ENCODE data around the gene TM7SF3. TPM values are rescaled to one million over a fixed set of nuclear protein-coding genes. Genes with fewer than 3 reads are reported as not detected.
A peak's percentile ranks its signal among the peaks of the same experiment; 100 is the strongest.

Gene TM7SF3
- 78.1 and 80.0 TPM in 2 replicates for total RNA-seq (ENCODE audit: low replicate concordance)

- H3K4me1 Mint-ChIP-seq = peaks cover 16% of the 10 kb centered on the region
- H2AFZ ChIP-seq (replicated peaks) = peak within 1 kb of the TSS; percentile 85
- H3K9ac ChIP-seq = peak within 1 kb of the TSS; percentile 1
- H3K79me2 ChIP-seq (ENCODE audit: low read depth) = peaks cover 44% of the 10 kb centered on the region
- peaks cover 19% of the 10 kb centered on the region for H4K20me1 ChIP-seq (ENCODE audit: low read depth)
- H3K36me3 Mint-ChIP-seq = no peaks in the 10 kb centered on the region
- H3K4me3 ChIP-seq = peak within 1 kb of the TSS; percentile 74
- no peaks in the 10 kb centered on the region for H3K9me3 ChIP-seq (ENCODE audit: low read depth)
- no peaks in the 10 kb centered on the region for H3K36me3 ChIP-seq
- H3F3A ChIP-seq (ENCODE audit: low read depth) = peaks cover 7% of the 10 kb centered on the region
- H3K27me3 ChIP-seq = no peaks in the 10 kb centered on the region
- H3K4me1 ChIP-seq = peaks cover 25% of the 10 kb centered on the region
- DNase-seq (ENCODE audit: low spot score) = peak; percentile 96
- H3K4me3 Mint-ChIP-seq = peak within 1 kb of the TSS; percentile 98
- peak within 1 kb of the TSS; percentile 77 for H3K4me2 ChIP-seq
- peaks cover 2% of the 10 kb centered on the region for H3K27me3 Mint-ChIP-seq (ENCODE audit: insufficient read depth, low read depth)
- TF ChIP-seq EZH2phosphoT487 (IDR thresholded peaks at IDR 0.05) (no peak), CTCF (IDR thresholded peaks at IDR 0.05) (peak; percentile 93), EZH2 (IDR thresholded peaks at IDR 0.05) (no peak)
- no peaks in the 10 kb centered on the region for H3K9me3 Mint-ChIP-seq
- no peak within 1 kb of the TSS for H3K27ac ChIP-seq
- no peak within 1 kb of the TSS for H3K27ac Mint-ChIP-seq
These were observed at the start of gene TM7SF3 for GRCh38 chr12:27014085-27014858. TSS of gene TM7SF3 (minus strand) at chr12:27014384. CDS start at chr12:27014168, 216 bp downstream.

GRCh38 chr12:27063250-27063851 is 49.2 kb upstream of the TM7SF3 start:
- Mint-ChIP-seq H3K36me3 (no peaks in the 10 kb centered on the region), H3K4me3 (no peak overlapping the region)
- TF ChIP-seq CTCF (IDR thresholded peaks at IDR 0.05) (no peak), EZH2 (IDR thresholded peaks at IDR 0.05) (no peak), EZH2phosphoT487 (IDR thresholded peaks at IDR 0.05) (no peak)

GRCh38 chr12:27061317-27061716 is 47.1 kb upstream of the TM7SF3 start:
- Mint-ChIP-seq H3K4me1 (no peaks in the 10 kb centered on the region), H3K4me3 (no peak overlapping the region), H3K36me3 (no peaks in the 10 kb centered on the region), H3K9me3 (no peaks in the 10 kb centered on the region), H3K27me3 (ENCODE audit: insufficient read depth, low read depth) (no peaks in the 10 kb centered on the region), H3K27ac (no peak overlapping the region)
- H2AFZ ChIP-seq (replicated peaks) = no peak overlapping the region
- H3K4me1 ChIP-seq = no peaks in the 10 kb centered on the region
- no peaks in the 10 kb centered on the region for H4K20me1 ChIP-seq (ENCODE audit: low read depth)
- no peak overlapping the region for H3K4me2 ChIP-seq
- no peak overlapping the region for H3K4me3 ChIP-seq
- H3K9me3 ChIP-seq (ENCODE audit: low read depth) = no peaks in the 10 kb centered on the region
- no peak overlapping the region for H3K9ac ChIP-seq
- no peak overlapping the region for H3K27ac ChIP-seq
- no peaks in the 10 kb centered on the region for H3F3A ChIP-seq (ENCODE audit: low read depth)
- H3K27me3 ChIP-seq = no peaks in the 10 kb centered on the region
- no peaks in the 10 kb centered on the region for H3K79me2 ChIP-seq (ENCODE audit: low read depth)
- no peaks in the 10 kb centered on the region for H3K36me3 ChIP-seq
- TF ChIP-seq EZH2 (IDR thresholded peaks at IDR 0.05) (no peak), EZH2phosphoT487 (IDR thresholded peaks at IDR 0.05) (no peak), CTCF (IDR thresholded peaks at IDR 0.05) (no peak)
- DNase-seq (ENCODE audit: low spot score) = no peak

More at GRCh38 chr12:27063250-27063851, 49.2 kb upstream of the TM7SF3 start:
- no peak overlapping the region for H3K27ac Mint-ChIP-seq
- H3K79me2 ChIP-seq (ENCODE audit: low read depth) = no peaks in the 10 kb centered on the region
- H3K36me3 ChIP-seq = no peaks in the 10 kb centered on the region
- H3K27ac ChIP-seq = no peak overlapping the region
- no peaks in the 10 kb centered on the region for H3K4me1 Mint-ChIP-seq
- H3F3A ChIP-seq (ENCODE audit: low read depth) = no peaks in the 10 kb centered on the region
- no peaks in the 10 kb centered on the region for H3K9me3 Mint-ChIP-seq
- H3K4me2 ChIP-seq = no peak overlapping the region
- H3K9ac ChIP-seq = no peak overlapping the region
- no peak overlapping the region for H2AFZ ChIP-seq (replicated peaks)
- H3K4me1 ChIP-seq = no peaks in the 10 kb centered on the region
- DNase-seq (ENCODE audit: low spot score) = no peak
- no peaks in the 10 kb centered on the region for H4K20me1 ChIP-seq (ENCODE audit: low read depth)
- no peaks in the 10 kb centered on the region for H3K27me3 Mint-ChIP-seq (ENCODE audit: insufficient read depth, low read depth)
- H3K9me3 ChIP-seq (ENCODE audit: low read depth) = no peaks in the 10 kb centered on the region
- H3K4me3 ChIP-seq = no peak overlapping the region
- no peaks in the 10 kb centered on the region for H3K27me3 ChIP-seq
